ENCODE results near the gene PEX10. TPM values are rescaled to one million over a fixed set of nuclear protein-coding genes. Genes with fewer than 3 reads are reported as not detected.
A peak's percentile ranks its signal among the peaks of the same experiment; 100 is the strongest.

Gene PEX10
- total RNA-seq, 1 donor from 2014 or later, result 15.8 TPM

- no peak for TF ChIP-seq CTCF (IDR thresholded peaks at IDR 0.05; ENCODE audit: borderline replicate concordance)
- Histone ChIP-seq H3K4me1 (peaks cover 22% of the 10 kb centered on the region), H3K36me3 (no peaks in the 10 kb centered on the region), H3K9me3 (replicated peaks) (peaks cover 1% of the 10 kb centered on the region), H3K4me3 (no peak overlapping the region), H3K27me3 (ENCODE audit: low read depth) (peaks cover 72% of the 10 kb centered on the region), H3K27ac (replicated peaks) (no peak overlapping the region)
- no peak for DNase-seq
- intact Hi-C loops (cut with micrococcal nuclease), result loop anchor here (5.0 kb wide), 1 partner anchor 370 kb away; no protein-coding TSS in a partner anchor
Measured at GRCh38 chr1:2417083-2417832, 4.9 kb upstream of the PEX10 start.

GRCh38 chr1:2416403-2416802 is 4.0 kb upstream of the PEX10 start:
- TF ChIP-seq CTCF (IDR thresholded peaks at IDR 0.05; ENCODE audit: borderline replicate concordance), result no peak
- Histone ChIP-seq H3K4me3 (no peak overlapping the region), H3K27me3 (ENCODE audit: low read depth) (peaks cover 64% of the 10 kb centered on the region), H3K4me1 (peaks cover 30% of the 10 kb centered on the region), H3K36me3 (no peaks in the 10 kb centered on the region), H3K9me3 (replicated peaks) (no peaks in the 10 kb centered on the region), H3K27ac (replicated peaks) (no peak overlapping the region)
- DNase-seq, result no peak
- intact Hi-C loops (cut with micrococcal nuclease), result loop anchor here (5.0 kb wide), 1 partner anchor 371 kb away; no protein-coding TSS in a partner anchor

- Histone ChIP-seq H3K27ac (replicated peaks) (no peak overlapping the region), H3K36me3 (no peaks in the 10 kb centered on the region), H3K27me3 (ENCODE audit: low read depth) (peaks cover 58% of the 10 kb centered on the region), H3K4me3 (no peak overlapping the region), H3K9me3 (replicated peaks) (no peaks in the 10 kb centered on the region), H3K4me1 (peaks cover 34% of the 10 kb centered on the region)
- intact Hi-C loops (cut with micrococcal nuclease), result loop anchor here (5.0 kb wide), 1 partner anchor 371 kb away; no protein-coding TSS in a partner anchor
- DNase-seq, result no peak
- no peak for TF ChIP-seq CTCF (IDR thresholded peaks at IDR 0.05; ENCODE audit: borderline replicate concordance)
Measured at GRCh38 chr1:2415801-2416208, 3.4 kb upstream of the PEX10 start.

- no peaks in the 10 kb centered on the region for H3K36me3 ChIP-seq
- intact Hi-C loops (cut with micrococcal nuclease), result loop anchor here (5.0 kb wide), 1 partner anchor 372 kb away; no protein-coding TSS in a partner anchor
- DNase-seq, result no peak
- TF ChIP-seq CTCF (IDR thresholded peaks at IDR 0.05; ENCODE audit: borderline replicate concordance), result no peak
- no peak overlapping the region for H3K27ac ChIP-seq (replicated peaks)
- H3K9me3 ChIP-seq (replicated peaks), result no peaks in the 10 kb centered on the region
- peaks cover 53% of the 10 kb centered on the region for H3K27me3 ChIP-seq (ENCODE audit: low read depth)
- no peak overlapping the region for H3K4me3 ChIP-seq
- peaks cover 34% of the 10 kb centered on the region for H3K4me1 ChIP-seq
Measured at GRCh38 chr1:2415337-2415736, 3.0 kb upstream of the PEX10 start.

GRCh38 chr1:2414297-2414958 is 2.1 kb upstream of the PEX10 start:
- DNase-seq, result peak; percentile 72
- Histone ChIP-seq H3K9me3 (replicated peaks) (no peaks in the 10 kb centered on the region), H3K27me3 (ENCODE audit: low read depth) (peaks cover 44% of the 10 kb centered on the region), H3K36me3 (no peaks in the 10 kb centered on the region), H3K4me1 (peaks cover 34% of the 10 kb centered on the region), H3K4me3 (no peak overlapping the region), H3K27ac (replicated peaks) (no peak overlapping the region)
- peak; percentile 93 for TF ChIP-seq CTCF (IDR thresholded peaks at IDR 0.05; ENCODE audit: borderline replicate concordance)
- intact Hi-C loops (cut with micrococcal nuclease), result no loop called here
